Ovary (tissue), 9 donors: ENCODE results near the gene CTCF. TPM values are rescaled to one million over a fixed set of nuclear protein-coding genes. Genes with fewer than 3 reads are reported as not detected.

Source experiments
- DNase-seq, 5 donors: peaks; one replicate each; pipeline ENCODE4 v3.0.0-alpha.2; 2019 to 2020
- H3K27ac ChIP-seq, 2 donors: fragments of 200-600 bp; one replicate each; pipeline versions ENCODE4 v1.5.1 to v1.8.0; 2019 to 2022
- H3K27me3 ChIP-seq: fragments of 200-600 bp; one replicate; pipeline ENCODE4 v1.8.0; 2022
- H3K36me3 ChIP-seq: fragments of 200-600 bp; sonication (generic); one replicate; pipeline ENCODE4 v1.5.1; 2019
- H3K4me1 ChIP-seq: one replicate; pipeline ENCODE4 v1.8.1; 2013; ENCODE audit warnings: mild to moderate bottlenecking, moderate library complexity; ENCODE audit not compliant: insufficient read depth
- H3K4me3 ChIP-seq: fragments of 200-600 bp; sonication (generic); one replicate; pipeline ENCODE4 v1.5.1; 2017
- H3K9me3 ChIP-seq, 2 donors: fragments of 200-600 bp in 1 of 2; sonication (generic) in 1 of 2; one replicate each; pipeline versions ENCODE4 v1.5.1 to v1.8.1; 2013 to 2019; ENCODE audit warnings: mild to moderate bottlenecking in 1 of 2, moderate library complexity in 1 of 2
- CTCF ChIP-seq, 3 donors: fragments of 450-650 bp in 2 of 3; fragments of 200-600 bp in 1 of 3; IDR thresholded peaks; one replicate each; pipeline versions ENCODE4 v1.5.1 to v1.8.0; 2016 to 2022; ENCODE audit warnings: antibody characterized with exemption in 3 of 3, mild to moderate bottlenecking in 1 of 3
- EP300 ChIP-seq: sonication (generic); formaldehyde crosslinking; IDR thresholded peaks from one replicate; pipeline ENCODE4 v1.6.1; 2017; ENCODE audit warnings: antibody characterized with exemption
- POLR2A ChIP-seq: fragments of 450-650 bp; IDR thresholded peaks from one replicate; pipeline ENCODE4 v1.6.1; 2017; ENCODE audit warnings: antibody characterized with exemption, mild to moderate bottlenecking, moderate library complexity
- WGBS, 3 donors: extraction: QIAGEN DNeasy Blood & Tissue Kit in 1 of 3; methylation state at CpG; one replicate each; pipeline versions ENCODE4 v1.1.5 to v1.1.7; 2013 to 2017; 5-methylcytosine and 5-hydroxymethylcytosine counted together
- intact Hi-C, 4 donors: fragments of 100-400 bp; cut with DNase I; formaldehyde crosslinking; loops; one replicate each; pipeline versions ENCODE4 v1.11.0 to v1.15.1; 2022 to 2023
- polyA plus RNA-seq, 2 donors: library from polyadenylated mRNA; stranded (reverse); fragments of 200-250 nt in 1 of 2; fragments of 350-450 nt in 1 of 2; fragmentation: Illumina TruSeq in 1 of 2; extraction: RNeasy Lipid Tissue Mini Kit (QIAGEN cat#74804) in 1 of 2; gene quantifications; one replicate each; pipeline ENCODE4 v1.2.3, GENCODE V29; 2013 to 2014
- total RNA-seq, 7 donors: library from RNA; depleted of rRNA in 2 of 7; stranded (reverse); fragments of >200 nt in 2 of 7; fragmentation: NEBNext Ultra II Directional in 3 of 7; extraction: Animal tissue kit (Norgen Biotek cat#: 25700) in 3 of 7; gene quantifications; one replicate each; pipeline versions ENCODE4 v1.1.0 to v1.2.4, GENCODE V29; 2016 to 2023
- donor health status: DM: no; HTN: no; CAD: no; lungs with moderate emphysema.
- donor health status: DM: no; HTN: no; CAD: no.
- donor health status: Bipolar disorder and iron deficiency.
- donor health status: DM: yes; HTN: yes; CAD: no.
- donor health status: DM: no; HTN: no; CAD: no.
- donor health status: DM: yes; HTN: yes; CAD: no.

Gene CTCF
- total and polyA plus RNA-seq, 9 donors = 21.0 to 48.4 (median 42.2) TPM

DNA sequence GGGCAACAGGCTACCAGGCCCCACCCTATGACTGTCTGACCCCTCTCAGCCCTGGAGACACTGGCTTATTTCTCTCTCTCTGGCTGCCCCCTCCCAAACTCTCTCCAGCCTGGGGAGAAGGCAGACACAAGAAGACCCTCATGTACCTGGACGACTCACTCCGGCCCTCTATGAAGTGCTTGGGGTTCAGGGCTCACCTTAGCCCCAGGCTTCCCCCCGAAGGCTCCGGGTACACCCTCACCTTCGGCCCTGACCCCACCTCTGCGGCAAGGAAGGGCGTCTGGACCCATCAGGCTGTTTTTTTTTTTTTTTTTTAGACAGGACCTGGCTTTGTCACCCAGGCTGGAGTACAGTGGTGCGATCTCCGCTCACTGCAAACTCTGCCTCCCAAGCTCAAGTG is 81.7 kb downstream of the CTCF start:
- TF ChIP-seq CTCF (IDR thresholded peaks at IDR 0.05) = no peak
- TF ChIP-seq EP300 = no peak
- no peak for TF ChIP-seq POLR2A
- no peak for DNase-seq
- Histone ChIP-seq H3K4me3 (no peak overlapping the region), H3K27ac (no peak overlapping the region), H3K36me3 (no peaks in the 10 kb centered on the region), H3K9me3 (no peaks in the 10 kb centered on the region), H3K4me1 (no peaks in the 10 kb centered on the region), H3K27me3 (peaks cover 2% of the 10 kb centered on the region)
- 78 to 84% (median 79%) methylated on average over 9 of the region's 9 CpGs for WGBS, 3 donors
- intact Hi-C loops = loop anchor here in 3 of 4 donors (5.0 to 10.0 kb wide), 3 partner anchors 82 to 99 kb away; partner anchors contain the start of gene CTCF (in 1 of the 3)

DNA sequence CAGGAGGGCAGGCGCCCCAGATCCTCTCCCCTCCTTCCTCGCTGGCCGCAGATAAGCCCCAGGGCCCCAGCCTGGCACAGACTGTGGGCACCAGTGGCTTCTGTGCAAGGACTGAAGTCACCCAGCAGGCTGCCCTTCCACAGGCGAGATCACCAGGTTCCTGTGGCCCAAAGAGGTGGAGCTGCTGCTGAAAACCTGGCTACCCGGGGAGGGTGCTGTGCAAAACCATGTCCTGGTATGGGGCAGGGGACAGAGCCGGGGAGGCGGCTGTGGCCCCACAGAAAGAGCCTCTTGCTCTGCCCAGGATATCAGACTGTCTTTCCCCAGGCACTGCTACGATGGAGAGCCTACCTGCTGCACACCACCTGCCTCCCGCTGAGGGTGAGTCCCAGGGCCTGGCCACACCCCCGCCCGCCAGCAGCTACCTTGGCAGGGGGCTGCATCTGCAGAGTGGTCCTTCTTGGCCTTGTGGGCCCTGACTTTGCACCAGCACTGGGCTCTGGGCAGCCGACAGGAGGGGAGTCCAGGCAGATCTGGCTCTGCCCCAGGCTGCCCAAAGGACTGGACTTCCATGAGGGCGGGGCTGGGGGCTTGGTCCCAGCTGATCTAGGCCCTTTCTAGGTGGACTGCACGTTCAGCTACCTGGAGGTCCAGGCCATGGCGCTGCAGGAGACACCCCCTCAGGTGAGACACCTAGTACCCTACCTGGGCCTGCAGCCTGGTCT is 83.2 kb downstream of the CTCF start:
- Histone ChIP-seq H3K27me3 (peaks cover 2% of the 10 kb centered on the region), H3K27ac (no peak overlapping the region), H3K9me3 (no peaks in the 10 kb centered on the region), H3K4me1 (no peaks in the 10 kb centered on the region), H3K36me3 (no peaks in the 10 kb centered on the region), H3K4me3 (no peak overlapping the region)
- intact Hi-C loops = loop anchor here in 3 of 4 donors (5.0 to 10.0 kb wide), 3 partner anchors 83 to 101 kb away; partner anchors contain the start of gene CTCF (in 1 of the 3)
- peak in 1 of 5 donors; percentile 18 for DNase-seq
- TF ChIP-seq EP300 (no peak), POLR2A (no peak)
- 79 to 88% (median 84%) methylated on average over 6 to 15 of the region's 15 CpGs for WGBS, 3 donors

DNA sequence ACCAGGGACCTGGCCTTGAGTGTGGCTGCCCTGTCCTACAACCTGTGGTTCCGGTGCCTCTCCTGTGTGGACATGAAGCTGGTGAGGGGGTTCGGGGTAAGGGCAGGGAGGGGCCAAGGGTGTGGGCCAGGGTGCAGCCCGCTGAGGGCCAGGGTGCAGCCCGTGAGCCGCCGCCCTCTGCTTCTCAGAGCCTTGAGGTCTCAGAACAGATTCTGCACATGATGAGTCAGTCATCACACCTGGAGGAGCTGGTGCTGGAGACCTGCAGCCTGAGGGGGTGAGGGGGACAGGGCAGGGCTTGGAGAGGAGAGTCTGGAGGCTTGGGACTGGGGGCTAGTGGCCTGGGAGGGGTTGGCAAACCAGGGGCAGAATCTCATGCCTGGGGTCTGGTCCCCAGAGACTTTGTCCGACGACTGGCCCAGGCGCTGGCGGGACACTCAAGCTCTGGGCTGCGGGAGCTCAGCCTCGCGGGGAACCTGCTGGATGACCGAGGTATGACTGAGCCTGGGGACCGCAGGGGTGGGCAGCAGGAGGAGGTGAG is 84.9 kb downstream of the CTCF start:
- H3K36me3 ChIP-seq = no peaks in the 10 kb centered on the region
- no peaks in the 10 kb centered on the region for H3K9me3 ChIP-seq
- no peak for DNase-seq
- H3K27me3 ChIP-seq = peaks cover 6% of the 10 kb centered on the region
- intact Hi-C loops = loop anchor here in 3 of 4 donors (5.0 to 10.0 kb wide), 3 partner anchors 85 to 102 kb away; partner anchors contain the start of gene CTCF (in 1 of the 3)
- TF ChIP-seq POLR2A = no peak
- no peak for TF ChIP-seq EP300
- TF ChIP-seq CTCF (IDR thresholded peaks at IDR 0.05) = no peak
- H3K4me1 ChIP-seq = no peaks in the 10 kb centered on the region
- H3K27ac ChIP-seq = no peak overlapping the region
- H3K4me3 ChIP-seq = no peak overlapping the region
- 70 to 81% (median 72%) methylated on average over 11 to 15 of the region's 15 CpGs for WGBS, 3 donors

GRCh38 chr16:67647681-67648080 is 85.4 kb downstream of the CTCF start:
- intact Hi-C loops = loop anchor here in 3 of 4 donors (5.0 to 10.0 kb wide), 3 partner anchors 85 to 103 kb away; partner anchors contain the start of gene CTCF (in 1 of the 3)
- Histone ChIP-seq H3K9me3 (no peaks in the 10 kb centered on the region), H3K36me3 (no peaks in the 10 kb centered on the region), H3K4me3 (no peak overlapping the region), H3K4me1 (peaks cover 3% of the 10 kb centered on the region), H3K27me3 (peaks cover 6% of the 10 kb centered on the region), H3K27ac (no peak overlapping the region)
- TF ChIP-seq POLR2A (no peak), CTCF (IDR thresholded peaks at IDR 0.05) (no peak), EP300 (no peak)
- DNase-seq = no peak
- 68 to 73% (median 69%) methylated on average over 7 to 13 of the region's 13 CpGs for WGBS, 3 donors
